Muscle layer of duodenum (tissue), 2 donors: Measurements from ENCODE around the gene TCP11L2.
"Not testable (repeated sequence)": the region's sequence is repeated elsewhere in the genome, so short reads cannot be mapped to it uniquely, and the experiment has no call there.

Source experiments
- H3K27ac ChIP-seq: one replicate; pipeline ENCODE4 v1.7.0; 2013; ENCODE audit warnings: mild to moderate bottlenecking, low read length
- H3K27me3 ChIP-seq: one replicate; pipeline ENCODE4 v1.7.0; 2013; ENCODE audit warnings: low read depth, mild to moderate bottlenecking, control low read depth, low read length
- H3K36me3 ChIP-seq, 2 donors: one replicate each; pipeline ENCODE4 v1.7.0; 2013; ENCODE audit warnings: low read length in 2 of 2, control low read depth in 1 of 2, mild to moderate bottlenecking in 1 of 2; ENCODE audit not compliant: insufficient read depth in 2 of 2, control insufficient read depth in 1 of 2
- H3K4me1 ChIP-seq, 2 donors: one replicate each; pipeline ENCODE4 v1.7.0; 2013; ENCODE audit warnings: low read length in 2 of 2, mild to moderate bottlenecking in 2 of 2, control low read depth in 1 of 2, moderate library complexity in 1 of 2; ENCODE audit not compliant: insufficient read depth in 2 of 2, control insufficient read depth in 1 of 2
- H3K4me3 ChIP-seq, 2 donors: one replicate each; pipeline ENCODE4 v1.7.0; 2013; ENCODE audit warnings: low read length in 2 of 2, low read depth in 1 of 2, mild to moderate bottlenecking in 1 of 2
- H3K9me3 ChIP-seq, 2 donors: one replicate each; pipeline ENCODE4 v1.7.0; 2013; ENCODE audit warnings: low read length in 2 of 2, control low read depth in 1 of 2, mild to moderate bottlenecking in 1 of 2; ENCODE audit not compliant: control insufficient read depth in 1 of 2
- donor health status: healthy.

TCP11L2 gene

GRCh38 chr12:106381866-106382265 lies 79.3 kb downstream of the TCP11L2 start:
- H3K4me3 ChIP-seq, H3K27ac ChIP-seq, H3K27me3 ChIP-seq, H3K4me1 ChIP-seq, H3K9me3 ChIP-seq: not testable (repeated sequence)
- peaks cover 7 to 33% of the 10 kb centered on the region in 2 donors for H3K36me3 ChIP-seq

GRCh38 chr12:106386813-106387535 lies 84.4 kb downstream of the TCP11L2 start:
- H3K4me1 ChIP-seq, result no peaks in the 10 kb centered on the region
- H3K27me3 ChIP-seq, result no peaks in the 10 kb centered on the region
- peaks cover 8 to 9% of the 10 kb centered on the region in 2 donors for H3K36me3 ChIP-seq

GRCh38 chr12:106387848-106388377 lies 85.4 kb downstream of the TCP11L2 start:
- H3K27ac ChIP-seq, result no peak overlapping the region
- peaks cover 6 to 7% of the 10 kb centered on the region in 2 donors for H3K36me3 ChIP-seq
- no peaks in the 10 kb centered on the region for H3K4me1 ChIP-seq

More at GRCh38 chr12:106386813-106387535, 84.4 kb downstream of the TCP11L2 start:
- H3K9me3 ChIP-seq, result no peaks in the 10 kb centered on the region
- no peak overlapping the region for H3K4me3 ChIP-seq
- H3K27ac ChIP-seq, result no peak overlapping the region

GRCh38 chr12:106389151-106389550 lies 86.6 kb downstream of the TCP11L2 start:
- no peak overlapping the region for H3K4me3 ChIP-seq
- H3K27me3 ChIP-seq, result no peaks in the 10 kb centered on the region
- peaks cover 17% of the 10 kb centered on the region in 2 donors for H3K36me3 ChIP-seq
- H3K4me1 ChIP-seq, result no peaks in the 10 kb centered on the region
- H3K9me3 ChIP-seq, result no peaks in the 10 kb centered on the region
- H3K27ac ChIP-seq, result no peak overlapping the region

More at GRCh38 chr12:106387848-106388377, 85.4 kb downstream of the TCP11L2 start:
- H3K4me3 ChIP-seq, result no peak overlapping the region
- H3K9me3 ChIP-seq, result no peaks in the 10 kb centered on the region
- no peaks in the 10 kb centered on the region for H3K27me3 ChIP-seq

DNA sequence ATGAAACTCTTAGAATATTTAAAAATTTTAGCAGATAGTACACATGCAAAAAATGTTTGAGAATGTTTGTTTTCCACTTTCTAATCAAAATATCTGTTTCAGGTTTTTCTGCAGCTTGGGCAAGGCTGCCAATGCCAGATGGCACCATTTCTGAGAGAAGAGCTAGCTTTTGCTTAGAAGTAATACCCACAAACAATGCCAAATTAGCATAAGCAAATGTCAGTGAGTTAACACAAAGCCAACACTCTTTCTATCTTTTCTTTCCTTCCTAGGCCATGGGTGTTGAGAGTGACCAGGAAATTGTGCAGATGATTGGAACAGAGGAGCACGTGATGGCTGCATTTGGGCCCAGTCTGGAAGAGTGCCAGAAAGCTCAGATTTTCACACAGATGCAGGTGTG lies 90.2 kb downstream of the TCP11L2 start:
- H3K27me3 ChIP-seq, result no peaks in the 10 kb centered on the region
- H3K27ac ChIP-seq, result no peak overlapping the region
- no peaks in the 10 kb centered on the region for H3K4me1 ChIP-seq

More for the DNA sequence above, 90.2 kb downstream of the TCP11L2 start:
- peaks cover 23 to 24% of the 10 kb centered on the region in 2 donors for H3K36me3 ChIP-seq
- H3K9me3 ChIP-seq, result no peaks in the 10 kb centered on the region
- H3K4me3 ChIP-seq, result no peak overlapping the region
